AG09309 (cell line): Measurements from ENCODE around the gene ZNF576.
"Not testable (repeated sequence)": the region's sequence is repeated elsewhere in the genome, so short reads cannot be mapped to it uniquely, and the experiment has no call there.

ENCODE experiments used
- DNase-seq: peaks from one replicate; pipeline ENCODE4 v3.0.0-alpha.2; 2010; ENCODE audit warnings: low read depth
- H3K4me3 ChIP-seq: 2 replicates; pipeline ENCODE4 v1.5.1; 2011; ENCODE audit warnings: mild to moderate bottlenecking, low read depth, low read length, moderate library complexity; ENCODE audit not compliant: control insufficient read depth
- CTCF ChIP-seq: IDR thresholded peaks from 2 replicates; pipeline ENCODE4 v1.5.1; 2011; ENCODE audit warnings: mild to moderate bottlenecking, low read depth, low read length, inconsistent platforms; ENCODE audit not compliant: insufficient read depth, control insufficient read depth; ENCODE audit errors: missing control alignments

Gene ZNF576

GRCh38 chr19:43634872-43635560 lies 38.6 kb downstream of the ZNF576 start:
- DNase-seq: no peak
- no peak overlapping the region for H3K4me3 ChIP-seq
- TF ChIP-seq CTCF: no peak

GRCh38 chr19:43635561-43635940 lies 39.2 kb downstream of the ZNF576 start:
- not testable (repeated sequence) for DNase-seq, H3K4me3 ChIP-seq

- no peak for TF ChIP-seq CTCF
- no peak for DNase-seq
- no peak overlapping the region for H3K4me3 ChIP-seq
Measured at GRCh38 chr19:43636121-43636683, 39.8 kb downstream of the ZNF576 start.

- H3K4me3 ChIP-seq: no peak overlapping the region
- DNase-seq: no peak
- TF ChIP-seq CTCF: no peak
Measured at GRCh38 chr19:43638214-43638994, 42.0 kb downstream of the ZNF576 start.

GRCh38 chr19:43638995-43639518 lies 42.7 kb downstream of the ZNF576 start:
- no peak for DNase-seq
- TF ChIP-seq CTCF: no peak
- no peak overlapping the region for H3K4me3 ChIP-seq

- no peak for TF ChIP-seq CTCF
- peak within 1 kb of the TSS; percentile 49 for H3K4me3 ChIP-seq
- DNase-seq: no peak
Measured at GRCh38 chr19:43639519-43640423, 43.4 kb downstream of the ZNF576 start, which contains the start of gene CADM4. TSS of gene CADM4 (minus strand) at chr19:43639850. CDS start at chr19:43639790, 60 bp downstream.
